Progenitor cell of endocrine pancreas (in vitro differentiated cells): ENCODE results near the gene USP16. TPM values are rescaled to one million over a fixed set of nuclear protein-coding genes. Genes with fewer than 3 reads are reported as not detected.
"Not testable (repeated sequence)": the region's sequence is repeated elsewhere in the genome, so short reads cannot be mapped to it uniquely, and the experiment has no call there.

Source experiments
- DNase-seq: peaks from one replicate; pipeline ENCODE4 v3.0.0; 2021; ENCODE audit warnings: low spot score; ENCODE audit not compliant: unreplicated experiment
- H3K27ac Mint-ChIP-seq: 2 replicates; pipeline ENCODE4 v1.8.0; 2021; ENCODE audit warnings: mild to moderate bottlenecking, moderate library complexity, mixed read lengths
- H3K27me3 Mint-ChIP-seq: 2 replicates; pipeline ENCODE4 v1.8.0; 2021; ENCODE audit warnings: mixed read lengths
- H3K36me3 Mint-ChIP-seq: 2 replicates; pipeline ENCODE4 v1.8.0; 2022; ENCODE audit warnings: mixed read lengths; ENCODE audit not compliant: insufficient read depth
- H3K4me1 Mint-ChIP-seq: 2 replicates; pipeline ENCODE4 v1.8.0; 2021; ENCODE audit warnings: low read depth, mixed read lengths
- H3K4me3 Mint-ChIP-seq: 2 replicates; pipeline ENCODE4 v1.8.0; 2021; ENCODE audit warnings: low read depth, mild to moderate bottlenecking, moderate library complexity, mixed read lengths
- H3K9me3 Mint-ChIP-seq: 2 replicates; pipeline ENCODE4 v1.8.0; 2021; ENCODE audit warnings: low read depth, mixed read lengths
- total RNA-seq: library from RNA; stranded (reverse); gene quantifications from 2 replicates; pipeline ENCODE4 v1.2.1, GENCODE V29; 2021
- TF ChIP-seq, protein P1 (sequence below): fragments of 200-600 bp; sonication (generic); IDR thresholded peaks from one replicate; pipeline ENCODE4 v1.5.0; 2021; ENCODE audit warnings: antibody characterized with exemption, mild to moderate bottlenecking; ENCODE audit not compliant: unreplicated experiment

USP16 gene
- total RNA-seq, 1 donor from 2014 or later = 32.5 TPM

DNA sequence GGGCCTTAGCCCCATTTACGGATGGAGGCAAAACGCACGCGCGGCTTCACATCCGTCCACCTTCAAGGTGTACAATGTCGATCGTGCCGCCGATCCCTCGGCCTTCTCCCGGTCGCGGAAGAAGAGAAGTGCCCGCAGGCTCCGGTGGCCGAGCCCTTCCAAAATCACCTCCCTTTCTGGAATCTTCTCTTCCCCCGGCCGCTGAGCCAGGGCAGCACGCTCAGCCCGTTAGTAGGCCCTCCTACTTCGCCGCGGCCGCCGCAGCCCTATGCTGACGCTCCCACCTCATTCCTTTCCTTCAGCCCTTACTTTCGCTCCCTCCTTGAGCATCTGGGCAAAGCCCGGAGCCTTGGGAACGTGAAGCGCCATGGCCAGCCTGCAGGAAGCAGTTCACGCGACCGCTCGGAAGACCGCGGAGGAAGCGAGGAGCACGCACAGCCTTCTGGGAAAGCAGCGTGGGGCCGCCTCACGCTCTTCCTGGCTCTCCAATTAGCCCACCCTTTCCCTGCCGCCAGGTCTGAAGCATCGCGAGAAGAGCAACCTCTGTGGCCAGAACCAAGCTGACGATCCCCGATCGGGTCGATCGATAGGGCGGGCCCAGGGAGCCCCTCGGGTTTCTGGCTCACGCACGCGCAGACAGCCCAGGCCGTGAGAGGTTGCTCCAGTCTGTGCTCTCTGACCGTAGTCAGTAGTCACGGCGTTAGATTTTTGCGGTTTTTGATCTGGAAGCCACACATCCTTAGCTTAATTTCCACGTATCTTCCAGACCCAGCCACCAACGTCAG, 48.9 kb downstream of the USP16 start, which contains the start of gene CCT8:
Gene CCT8 (minus strand): TSS at position 427 of the 785 bp plus-strand sequence. CDS start 58 bp downstream, at position 369.
- H3K4me1 Mint-ChIP-seq = peaks cover 18% of the 10 kb centered on the region
- H3K27me3 Mint-ChIP-seq = no peaks in the 10 kb centered on the region
- H3K9me3 Mint-ChIP-seq = no peaks in the 10 kb centered on the region
- H3K27ac Mint-ChIP-seq = peak within 1 kb of the TSS; percentile 100
- DNase-seq = peak; percentile 97
- peaks cover 1% of the 10 kb centered on the region for H3K36me3 Mint-ChIP-seq
- TF ChIP-seq, protein P1, sequence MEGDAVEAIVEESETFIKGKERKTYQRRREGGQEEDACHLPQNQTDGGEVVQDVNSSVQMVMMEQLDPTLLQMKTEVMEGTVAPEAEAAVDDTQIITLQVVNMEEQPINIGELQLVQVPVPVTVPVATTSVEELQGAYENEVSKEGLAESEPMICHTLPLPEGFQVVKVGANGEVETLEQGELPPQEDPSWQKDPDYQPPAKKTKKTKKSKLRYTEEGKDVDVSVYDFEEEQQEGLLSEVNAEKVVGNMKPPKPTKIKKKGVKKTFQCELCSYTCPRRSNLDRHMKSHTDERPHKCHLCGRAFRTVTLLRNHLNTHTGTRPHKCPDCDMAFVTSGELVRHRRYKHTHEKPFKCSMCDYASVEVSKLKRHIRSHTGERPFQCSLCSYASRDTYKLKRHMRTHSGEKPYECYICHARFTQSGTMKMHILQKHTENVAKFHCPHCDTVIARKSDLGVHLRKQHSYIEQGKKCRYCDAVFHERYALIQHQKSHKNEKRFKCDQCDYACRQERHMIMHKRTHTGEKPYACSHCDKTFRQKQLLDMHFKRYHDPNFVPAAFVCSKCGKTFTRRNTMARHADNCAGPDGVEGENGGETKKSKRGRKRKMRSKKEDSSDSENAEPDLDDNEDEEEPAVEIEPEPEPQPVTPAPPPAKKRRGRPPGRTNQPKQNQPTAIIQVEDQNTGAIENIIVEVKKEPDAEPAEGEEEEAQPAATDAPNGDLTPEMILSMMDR = no peak
- peak within 1 kb of the TSS; percentile 100 for H3K4me3 Mint-ChIP-seq

DNA sequence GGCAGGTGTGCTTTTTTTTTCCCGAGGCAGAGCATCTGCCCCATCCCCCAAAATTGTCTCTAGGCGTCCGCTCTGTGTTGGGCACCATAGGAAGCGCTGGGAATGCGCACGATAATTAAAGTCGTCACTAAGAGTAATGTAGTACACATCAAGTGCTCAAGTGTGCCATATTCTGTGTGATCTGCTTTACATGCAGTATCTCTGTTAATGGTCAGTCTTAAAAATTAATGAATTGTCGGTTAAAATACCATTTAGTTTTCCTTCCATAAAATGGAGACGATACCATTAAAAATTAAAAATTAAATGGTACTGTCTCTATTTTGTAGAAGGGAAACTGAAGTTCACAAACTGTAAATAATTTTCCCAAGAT, 49.5 kb downstream of the USP16 start:
- Mint-ChIP-seq H3K36me3 (peaks cover 1% of the 10 kb centered on the region), H3K9me3 (no peaks in the 10 kb centered on the region), H3K27me3 (no peaks in the 10 kb centered on the region), H3K4me1 (peaks cover 18% of the 10 kb centered on the region), H3K4me3 (peak overlapping the region; percentile 100), H3K27ac (peak overlapping the region; percentile 100)
- TF ChIP-seq, protein P1 = no peak
- no peak for DNase-seq

DNA sequence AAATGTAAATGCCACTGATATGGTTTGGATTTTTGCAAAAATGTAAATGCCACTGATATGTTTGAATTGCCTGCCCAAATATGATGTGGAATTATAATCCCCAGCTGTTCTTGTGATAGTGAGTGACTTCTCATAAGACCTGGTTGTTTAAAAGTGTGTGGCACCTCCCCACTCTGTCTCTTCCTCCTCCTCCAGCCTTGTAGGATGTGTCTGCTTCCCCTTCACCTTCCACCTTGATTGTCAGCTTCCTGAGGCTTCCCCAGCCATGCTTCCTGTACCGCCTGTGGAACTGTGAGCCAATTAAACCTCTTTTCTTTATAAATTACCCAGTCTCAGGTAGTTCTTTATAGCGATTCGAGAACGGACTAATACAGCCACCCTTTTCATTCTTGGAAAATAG, 50.3 kb downstream of the USP16 start:
- DNase-seq = no peak
- H3K9me3 Mint-ChIP-seq = no peaks in the 10 kb centered on the region
- H3K4me3 Mint-ChIP-seq = peak overlapping the region; percentile 61
- no peaks in the 10 kb centered on the region for H3K36me3 Mint-ChIP-seq
- TF ChIP-seq, protein P1 = no peak
- H3K27ac Mint-ChIP-seq = peak overlapping the region; percentile 59
- no peaks in the 10 kb centered on the region for H3K27me3 Mint-ChIP-seq
- H3K4me1 Mint-ChIP-seq = peaks cover 18% of the 10 kb centered on the region

DNA sequence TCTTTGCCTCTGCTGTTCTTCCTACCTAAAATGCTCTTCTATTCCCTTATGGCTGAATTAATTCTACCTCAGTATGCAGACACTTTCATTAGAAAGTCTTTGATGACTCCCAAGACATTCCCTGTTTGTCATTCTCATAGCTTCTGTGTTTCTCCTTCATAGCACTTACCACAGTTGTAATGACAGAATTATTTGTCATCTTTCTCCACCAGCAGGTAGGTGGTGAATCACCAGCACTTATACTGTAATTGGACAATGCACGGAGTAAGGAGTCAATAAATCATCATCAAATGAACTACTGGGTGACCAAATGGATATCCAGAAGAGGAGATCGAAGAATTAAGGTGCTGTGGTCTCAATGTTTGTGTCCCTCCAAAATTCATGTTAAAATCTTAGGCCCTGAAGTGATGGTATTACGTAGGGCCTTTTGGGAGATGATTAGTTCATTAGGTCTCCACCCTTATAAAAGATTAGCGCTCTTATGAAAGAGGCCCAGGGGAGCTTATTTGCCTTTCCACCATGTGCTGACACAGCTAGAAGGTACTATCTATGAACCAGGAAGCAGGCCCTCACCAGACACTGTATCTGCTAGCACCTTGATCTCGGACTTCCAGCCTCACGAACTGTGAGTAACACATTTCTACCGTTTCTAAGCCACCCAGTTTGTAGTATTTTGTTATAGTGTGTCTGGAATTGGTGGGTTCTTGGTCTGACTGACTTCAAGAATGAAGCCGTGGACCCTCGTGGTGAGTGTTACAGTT, 51.4 kb downstream of the USP16 start:
- DNase-seq = no peak
- Mint-ChIP-seq H3K4me3 (no peak overlapping the region), H3K36me3 (no peaks in the 10 kb centered on the region), H3K4me1 (peaks cover 18% of the 10 kb centered on the region), H3K27ac (no peak overlapping the region), H3K9me3 (no peaks in the 10 kb centered on the region), H3K27me3 (no peaks in the 10 kb centered on the region)
- TF ChIP-seq, protein P1 = no peak

DNA sequence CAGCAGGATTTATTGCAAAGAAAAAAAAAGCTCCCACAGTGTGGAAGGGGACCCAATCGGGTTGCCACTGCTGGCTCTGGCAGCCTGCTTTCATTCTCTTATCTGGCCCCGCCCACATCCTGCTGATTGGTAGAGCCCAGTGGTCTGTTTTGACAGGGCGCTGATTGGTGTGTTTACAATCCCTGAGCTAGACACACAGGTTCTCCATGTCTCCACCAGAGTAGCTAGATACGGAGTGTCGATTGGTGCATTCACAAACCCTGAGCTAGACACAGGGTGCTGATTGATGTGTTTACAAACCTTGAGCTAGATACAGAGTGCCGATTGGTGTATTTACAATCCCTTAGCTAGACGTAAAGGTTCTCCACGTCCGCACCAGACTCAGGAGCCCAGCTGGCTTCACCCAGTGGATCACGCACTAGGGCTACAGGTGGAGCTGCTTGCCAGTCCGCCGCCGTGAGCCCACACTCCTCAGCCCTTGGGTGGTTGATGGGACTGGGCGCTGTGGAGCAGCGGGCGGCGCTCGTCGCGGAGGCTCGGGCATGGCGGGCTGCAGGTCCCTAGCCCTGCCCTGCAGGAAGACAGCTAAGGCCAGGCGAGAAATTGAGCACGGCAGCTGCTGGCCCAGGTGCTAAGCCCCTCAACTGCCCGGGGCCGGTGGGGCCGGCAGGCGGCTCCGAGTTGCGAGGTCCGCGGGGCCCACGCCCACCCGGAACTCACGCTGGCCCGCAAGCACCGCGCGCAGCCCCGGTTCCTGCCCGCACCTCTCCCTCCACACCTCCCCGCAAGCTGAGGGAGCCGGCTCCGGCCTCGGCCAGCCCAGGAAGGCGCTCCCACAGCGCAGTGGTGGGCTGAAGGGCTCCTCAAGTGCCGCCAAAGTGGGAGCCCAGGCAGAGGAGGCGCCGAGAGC, 52.5 kb downstream of the USP16 start:
- Mint-ChIP-seq H3K4me1 (peaks cover 10% of the 10 kb centered on the region), H3K4me3 (peak overlapping the region; percentile 66)
- H3K36me3 Mint-ChIP-seq, DNase-seq, H3K9me3 Mint-ChIP-seq, H3K27ac Mint-ChIP-seq, H3K27me3 Mint-ChIP-seq: not testable (repeated sequence)
